ENCODE measurements around the gene PLCE1. TPM values are rescaled to one million over a fixed set of nuclear protein-coding genes. Genes with fewer than 3 reads are reported as not detected.

Gene PLCE1
- total RNA-seq, 2 experiments from 2014 or later = 0.02 TPM; not detected in 1

GRCh38 chr10:94037286-94037685 lies 43.6 kb downstream of the PLCE1 start:
- no peaks in the 10 kb centered on the region for H3K36me3 Mint-ChIP-seq
- no peaks in the 10 kb centered on the region for H3K27me3 Mint-ChIP-seq
- H3K4me3 Mint-ChIP-seq = no peak overlapping the region
- no peak for DNase-seq
- intact Hi-C loops (cut with micrococcal nuclease) = no loop called here
- ChIA-PET POLR2A (no interaction called here), CTCF (no interaction called here)
- H3K9me3 Mint-ChIP-seq = no peaks in the 10 kb centered on the region
- no peak overlapping the region for H3K27ac Mint-ChIP-seq
- H3K4me1 Mint-ChIP-seq (ENCODE audit: low read depth) = no peaks in the 10 kb centered on the region

- Mint-ChIP-seq H3K4me3 (no peak overlapping the region), H3K36me3 (no peaks in the 10 kb centered on the region), H3K9me3 (no peaks in the 10 kb centered on the region), H3K27ac (no peak overlapping the region), H3K27me3 (no peaks in the 10 kb centered on the region), H3K4me1 (ENCODE audit: low read depth) (no peaks in the 10 kb centered on the region)
- DNase-seq = no peak
- intact Hi-C loops (cut with micrococcal nuclease) = no loop called here
- ChIA-PET POLR2A (no interaction called here), CTCF (no interaction called here)
Observed at GRCh38 chr10:94038024-94038423, 44.3 kb downstream of the PLCE1 start.

DNA sequence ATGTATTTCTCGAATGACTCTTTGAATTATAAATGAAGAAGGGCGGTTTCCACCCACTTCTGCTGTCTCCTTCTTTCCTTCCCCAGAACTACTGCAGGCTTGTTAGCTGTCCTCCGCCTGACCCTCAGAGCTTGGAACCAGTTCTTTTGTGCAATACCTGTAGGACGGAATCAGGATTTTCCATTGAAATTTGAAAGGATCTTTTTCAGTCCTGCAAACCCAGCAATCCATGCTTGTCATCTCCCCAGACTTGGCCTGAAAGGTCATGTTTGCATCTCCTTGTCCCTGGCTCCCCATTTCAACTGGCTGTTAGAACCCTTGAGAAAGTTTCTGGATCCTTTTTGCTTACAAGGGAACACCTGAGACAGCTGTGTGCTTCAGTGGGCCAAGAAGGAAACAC lies 47.5 kb downstream of the PLCE1 start:
- H3K27me3 Mint-ChIP-seq = no peaks in the 10 kb centered on the region
- no peaks in the 10 kb centered on the region for H3K9me3 Mint-ChIP-seq
- intact Hi-C loops (cut with micrococcal nuclease) = no loop called here
- H3K27ac Mint-ChIP-seq = no peak overlapping the region
- no peaks in the 10 kb centered on the region for H3K36me3 Mint-ChIP-seq
- H3K4me1 Mint-ChIP-seq (ENCODE audit: low read depth) = no peaks in the 10 kb centered on the region
- H3K4me3 Mint-ChIP-seq = no peak overlapping the region
- DNase-seq = no peak
- POLR2A ChIA-PET = no interaction called here
- CTCF ChIA-PET = no interaction called here

- ChIA-PET POLR2A (no interaction called here), CTCF (no interaction called here)
- H3K27me3 Mint-ChIP-seq = no peaks in the 10 kb centered on the region
- no peaks in the 10 kb centered on the region for H3K36me3 Mint-ChIP-seq
- H3K4me3 Mint-ChIP-seq = no peak overlapping the region
- no peaks in the 10 kb centered on the region for H3K9me3 Mint-ChIP-seq
- no peaks in the 10 kb centered on the region for H3K4me1 Mint-ChIP-seq (ENCODE audit: low read depth)
- no peak for DNase-seq
- intact Hi-C loops (cut with micrococcal nuclease) = no loop called here
- no peak overlapping the region for H3K27ac Mint-ChIP-seq
Observed at GRCh38 chr10:94042001-94042833, 48.5 kb downstream of the PLCE1 start.

DNA sequence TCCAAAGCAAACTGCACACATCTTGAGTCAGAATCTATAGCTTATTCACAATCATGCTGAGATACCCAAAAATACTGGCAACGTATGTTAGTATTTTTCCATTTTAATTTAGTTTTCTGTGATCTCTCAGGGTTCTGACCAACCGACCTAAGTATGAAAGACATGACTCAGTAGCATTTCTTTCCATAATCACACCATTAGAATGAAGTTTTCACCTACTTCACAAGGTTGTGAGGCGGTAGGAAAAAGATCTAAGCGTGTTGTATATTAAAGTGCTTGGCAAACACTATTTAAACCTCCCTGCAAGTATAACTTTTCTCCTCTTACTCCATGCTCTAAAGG lies 49.1 kb downstream of the PLCE1 start:
- Mint-ChIP-seq H3K27ac (no peak overlapping the region), H3K27me3 (no peaks in the 10 kb centered on the region), H3K36me3 (no peaks in the 10 kb centered on the region), H3K4me3 (no peak overlapping the region), H3K4me1 (ENCODE audit: low read depth) (no peaks in the 10 kb centered on the region), H3K9me3 (no peaks in the 10 kb centered on the region)
- DNase-seq = no peak
- intact Hi-C loops (cut with micrococcal nuclease) = no loop called here
- ChIA-PET POLR2A (no interaction called here), CTCF (no interaction called here)

Other genes with a start within 250 kb of the PLCE1 start
- not detected for gene LGI1, start 236.0 kb upstream of the PLCE1 start, total RNA-seq
- gene SLC35G1, start 100.0 kb upstream of the PLCE1 start, total RNA-seq = 1 to 10 TPM; 2.8 to 3.0 TPM